ENCODE measurements around the gene SH3PXD2A.
A peak's percentile ranks its signal among the peaks of the same experiment; 100 is the strongest.
"Not testable (repeated sequence)": the region's sequence is repeated elsewhere in the genome, so short reads cannot be mapped to it uniquely, and the experiment has no call there.

Gene SH3PXD2A

DNA sequence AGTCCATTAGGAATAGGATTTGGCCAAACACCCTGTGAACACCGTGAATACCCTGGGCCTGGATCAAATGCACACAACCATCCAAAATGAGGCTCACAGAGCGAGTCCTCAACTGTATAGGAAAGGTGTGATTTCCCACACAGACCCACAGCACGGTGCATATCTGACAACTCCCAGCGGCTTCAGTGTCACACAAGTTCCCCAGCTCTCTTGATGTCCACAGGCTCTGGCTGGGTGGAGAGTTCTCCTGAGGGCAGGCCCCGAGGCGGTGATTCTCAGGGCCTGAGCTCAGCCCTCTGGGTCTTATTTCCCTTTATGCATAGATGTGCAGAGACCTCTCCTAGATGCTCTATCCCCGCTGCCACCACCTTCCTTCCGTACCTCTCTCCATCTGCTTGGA is 64.1 kb downstream of the SH3PXD2A start:
- DNase-seq (ENCODE audit: low read depth in 2 of 2) = no peak

DNA sequence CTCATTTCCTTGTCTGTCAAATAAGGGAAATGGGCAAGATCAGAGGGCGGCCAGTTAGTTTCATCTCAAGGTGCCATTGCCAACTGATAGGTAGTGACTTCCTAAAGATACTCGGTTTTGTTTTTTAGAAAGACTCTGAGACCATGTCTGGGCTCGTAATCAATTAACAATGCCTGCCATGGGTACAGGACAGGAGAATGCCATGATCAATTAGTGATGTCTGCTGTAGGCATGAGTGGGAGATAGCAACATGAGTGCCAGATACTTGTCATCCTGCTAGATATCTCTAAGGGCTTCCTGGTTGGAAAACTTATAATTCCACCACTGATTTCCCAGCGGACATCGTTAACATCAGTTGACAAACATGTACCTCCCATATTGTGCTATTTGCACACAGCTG is 64.8 kb downstream of the SH3PXD2A start:
- DNase-seq (ENCODE audit: low read depth in 2 of 2) = no peak

DNA sequence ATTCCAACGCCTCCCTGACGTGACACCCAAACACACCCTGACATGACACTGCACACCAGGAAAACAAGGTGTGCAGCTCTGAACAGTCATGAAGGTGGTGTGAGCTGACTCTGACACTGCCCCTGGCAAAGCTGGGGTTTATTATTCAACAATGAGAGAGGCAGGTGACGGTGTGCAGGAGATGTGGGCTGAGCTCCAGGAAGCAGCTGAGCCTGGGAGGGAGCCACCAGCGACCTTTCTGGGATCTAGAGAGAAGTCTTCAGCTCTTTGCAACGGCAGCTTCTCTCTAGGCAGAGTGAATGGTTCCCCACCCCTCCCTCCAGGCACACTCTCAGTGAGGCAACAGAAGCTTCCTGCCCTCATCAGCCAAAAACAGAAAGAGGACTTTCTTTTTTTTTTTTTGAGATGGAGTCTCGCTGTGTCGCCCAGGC is 65.6 kb downstream of the SH3PXD2A start:
- DNase-seq (ENCODE audit: low read depth in 2 of 2) = no peak

DNA sequence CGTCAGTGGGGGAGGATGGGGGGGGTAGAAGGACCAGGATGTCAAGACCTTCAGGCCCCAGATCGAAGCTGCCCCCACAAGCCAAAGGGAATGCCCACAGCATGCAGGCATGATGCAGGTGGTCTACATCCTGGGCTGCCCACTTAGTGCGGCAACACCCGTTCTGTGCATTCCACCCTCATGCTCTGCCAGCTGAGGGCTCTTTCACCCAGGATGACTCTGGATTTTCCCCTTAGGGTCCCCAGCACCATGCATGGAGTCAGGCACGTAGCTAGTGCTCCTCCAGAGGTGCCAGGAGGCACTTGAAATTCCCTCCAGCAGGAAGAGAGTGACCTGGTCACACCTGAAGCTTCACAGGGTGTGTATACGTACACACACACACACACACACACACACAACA is 66.2 kb downstream of the SH3PXD2A start:
- no peak for DNase-seq (ENCODE audit: low read depth in 2 of 2)

DNA sequence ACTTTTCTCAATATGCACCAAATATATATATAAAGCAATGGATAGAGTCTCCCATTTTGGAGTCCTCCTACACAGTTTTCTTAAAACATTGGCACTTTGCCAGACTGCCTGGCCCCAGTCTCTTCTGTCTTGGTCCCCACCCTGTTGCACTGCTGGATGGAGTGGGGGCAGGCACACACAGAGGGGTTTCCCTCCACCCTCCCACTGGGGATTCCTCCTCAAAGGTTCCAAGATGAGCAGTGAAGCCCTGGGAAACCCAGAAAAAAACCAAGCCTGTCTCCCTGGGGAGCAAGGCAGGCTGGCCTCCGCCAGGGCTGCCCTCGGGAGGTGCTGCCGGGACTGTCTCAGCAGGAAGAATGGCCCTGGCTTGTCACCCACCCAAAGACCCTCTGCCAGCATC is 68.0 kb downstream of the SH3PXD2A start:
- no peak for DNase-seq (ENCODE audit: low read depth in 2 of 2)

DNA sequence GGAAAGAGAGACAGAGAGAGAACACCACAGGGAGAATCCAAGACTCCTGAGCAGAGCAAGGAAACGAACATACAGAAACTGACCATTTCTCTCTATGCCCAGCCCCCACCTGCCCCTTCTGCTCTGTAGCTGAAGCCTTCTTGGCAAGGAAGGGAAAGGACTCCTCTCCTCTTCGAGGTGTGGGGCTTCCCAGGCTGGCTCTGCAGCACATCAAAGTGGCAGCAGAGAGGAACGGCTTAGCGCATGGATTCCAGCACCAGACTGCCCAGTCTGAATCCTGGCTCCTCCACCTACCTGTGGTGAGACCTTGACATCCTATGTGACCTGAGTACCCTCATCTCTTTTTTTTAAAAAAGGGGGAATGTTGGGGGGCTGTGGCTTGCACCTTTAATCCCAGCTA is 69.4 kb downstream of the SH3PXD2A start:
- DNase-seq (ENCODE audit: low read depth in 2 of 2) = no peak

DNA sequence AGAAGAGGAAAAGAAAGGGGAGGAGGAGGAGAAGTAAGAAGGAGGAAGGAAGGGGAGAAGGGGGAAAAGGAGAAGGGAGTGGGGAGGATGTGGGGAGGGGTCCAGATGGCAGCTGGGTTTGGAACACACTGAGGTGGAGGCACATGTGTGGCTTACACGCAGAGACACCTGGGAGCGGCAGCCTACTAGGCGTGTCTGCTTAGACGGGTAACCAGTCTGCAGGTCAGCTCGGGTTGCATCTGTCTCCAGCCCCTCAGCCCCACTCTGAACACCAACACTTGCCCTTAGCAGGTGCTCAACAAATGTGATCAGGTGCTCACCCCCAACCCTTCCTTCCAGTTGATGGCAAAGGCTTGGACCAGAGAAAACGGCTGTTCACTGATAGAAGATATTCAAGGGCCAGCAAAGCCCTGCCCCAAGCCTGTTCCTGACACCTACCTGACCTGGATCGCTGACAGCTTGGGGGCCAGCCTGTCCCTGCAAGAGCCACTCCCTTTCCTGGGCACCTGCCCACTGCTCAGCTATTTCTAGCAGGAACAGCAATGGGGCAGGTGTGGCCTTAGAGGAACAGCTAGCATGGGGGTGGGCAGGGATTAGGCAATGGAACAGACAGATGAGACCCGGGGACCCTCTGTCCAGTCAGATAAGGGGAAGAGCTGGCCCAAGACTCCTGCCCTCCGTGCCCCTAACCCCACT is 70.5 kb downstream of the SH3PXD2A start:
- DNase-seq (ENCODE audit: low read depth in 2 of 2) = no peak

DNA sequence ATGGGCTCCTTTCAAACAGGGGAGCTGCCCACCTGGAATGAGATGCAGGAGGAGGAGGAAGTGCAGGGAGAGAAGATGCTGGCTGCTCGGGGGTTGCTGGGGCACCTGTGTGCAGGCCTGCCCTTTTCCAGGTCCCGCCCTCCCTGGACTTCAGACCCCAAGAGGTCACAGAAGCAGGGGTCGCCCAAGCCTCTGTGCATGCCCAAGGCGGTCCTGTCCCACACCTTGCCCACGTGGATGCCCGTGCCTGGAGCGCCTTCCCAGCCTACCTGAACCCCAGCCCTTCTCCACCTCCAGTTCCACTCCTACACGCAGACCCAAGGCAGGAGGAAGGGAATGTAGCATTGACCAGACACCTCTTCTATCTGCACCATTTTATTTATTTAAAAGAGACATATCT is 71.3 kb downstream of the SH3PXD2A start:
- no peak for DNase-seq (ENCODE audit: low read depth in 2 of 2)

DNA sequence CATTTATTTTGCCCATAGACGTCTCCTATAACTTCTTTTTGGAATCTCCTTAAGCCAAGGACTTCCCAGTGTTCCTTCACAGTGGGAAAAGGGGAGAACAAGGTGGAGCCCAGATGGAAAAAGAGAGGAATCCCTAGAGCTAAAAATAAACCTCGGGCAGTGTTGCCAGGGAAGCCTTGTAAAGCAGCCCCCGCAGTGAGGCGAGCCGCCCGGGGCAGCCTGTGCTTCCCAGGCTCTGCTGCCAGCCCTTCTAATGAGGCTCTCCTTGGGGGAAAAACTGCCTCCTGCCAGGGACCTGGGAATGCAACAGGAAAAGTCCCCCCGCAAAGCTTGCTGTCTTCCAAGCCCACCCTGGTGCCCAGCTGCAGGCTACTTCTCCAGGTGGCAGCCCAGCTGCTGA is 71.7 kb downstream of the SH3PXD2A start:
- DNase-seq (ENCODE audit: low read depth in 2 of 2) = no peak

DNA sequence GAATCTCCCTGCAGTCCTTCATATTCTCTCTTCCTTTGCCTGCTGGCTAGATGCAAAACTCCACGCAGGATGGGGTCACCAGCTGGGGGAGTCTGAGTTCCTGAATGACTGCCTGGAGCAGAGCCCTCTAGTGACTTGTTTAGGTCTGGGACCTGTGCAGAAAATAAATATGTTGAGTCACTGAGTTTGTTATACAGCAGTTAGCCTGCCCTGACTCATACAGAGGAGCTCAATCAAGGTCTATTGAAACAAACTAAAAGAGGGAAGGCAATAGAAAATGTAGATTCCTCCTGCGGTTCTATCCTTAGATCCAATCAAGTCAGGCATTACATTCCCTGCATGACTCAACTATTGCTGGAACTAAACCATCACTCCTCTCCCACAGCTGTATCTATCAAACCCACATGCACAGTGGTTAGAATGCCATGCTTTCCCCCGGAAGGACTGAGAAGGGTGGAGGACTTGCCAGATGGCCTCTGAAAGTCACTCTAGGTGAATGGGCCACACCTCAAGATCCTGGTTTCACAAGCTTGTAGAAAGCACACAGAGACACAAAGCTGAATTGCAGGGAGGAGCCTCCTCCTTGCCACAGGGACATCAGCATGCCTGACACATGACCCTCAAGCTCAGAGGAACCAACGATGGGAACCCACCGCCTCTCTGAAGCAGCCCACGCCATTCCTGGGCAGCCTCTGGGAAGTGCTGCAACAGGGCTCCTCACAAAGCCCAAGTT is 73.9 kb downstream of the SH3PXD2A start:
- no peak for DNase-seq (ENCODE audit: low read depth in 2 of 2)

DNA sequence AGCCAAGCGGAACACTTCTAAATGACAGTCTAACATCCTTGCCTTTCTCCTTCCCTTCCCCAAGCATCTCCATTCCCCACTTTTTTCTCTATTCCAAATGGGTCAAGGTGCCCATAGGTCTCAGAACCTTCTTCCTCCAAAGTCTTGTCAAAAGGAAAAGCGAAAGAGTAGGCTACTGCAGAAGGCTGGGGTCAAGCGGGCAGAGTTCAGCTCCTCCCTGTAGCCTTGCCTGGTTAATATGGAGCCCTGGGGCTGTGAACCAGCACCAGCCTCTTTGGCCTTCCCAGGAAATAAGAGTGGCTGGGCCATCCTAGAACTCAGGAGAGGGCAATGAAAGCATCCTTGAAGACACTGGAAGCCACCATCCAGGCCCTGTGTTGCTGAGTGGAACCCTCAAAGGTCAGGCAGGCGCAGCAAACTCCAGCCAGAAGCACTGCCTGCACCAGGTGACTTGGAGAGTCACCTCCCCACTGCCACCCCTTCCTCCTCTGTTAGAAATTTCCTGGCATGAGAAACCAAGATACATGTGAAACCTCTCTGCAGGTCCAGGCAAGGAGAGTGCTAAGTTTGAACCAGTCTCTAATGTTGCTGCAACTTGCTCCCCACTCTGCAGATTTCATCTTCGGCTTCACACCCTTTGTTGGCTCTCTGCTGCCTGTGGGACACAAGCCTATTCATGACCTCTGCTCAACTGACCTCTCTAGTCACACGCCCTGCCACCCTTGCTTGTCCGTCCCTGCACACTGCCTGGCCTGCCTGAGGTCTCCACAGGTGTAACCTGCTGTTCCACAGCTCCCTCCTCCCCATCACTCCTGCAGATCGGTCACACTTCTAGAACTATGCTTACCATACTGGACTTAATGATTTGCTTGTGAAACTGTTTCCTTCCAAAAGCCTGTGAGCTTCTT is 74.9 kb downstream of the SH3PXD2A start:
- no peak for DNase-seq (ENCODE audit: low read depth in 2 of 2)

DNA sequence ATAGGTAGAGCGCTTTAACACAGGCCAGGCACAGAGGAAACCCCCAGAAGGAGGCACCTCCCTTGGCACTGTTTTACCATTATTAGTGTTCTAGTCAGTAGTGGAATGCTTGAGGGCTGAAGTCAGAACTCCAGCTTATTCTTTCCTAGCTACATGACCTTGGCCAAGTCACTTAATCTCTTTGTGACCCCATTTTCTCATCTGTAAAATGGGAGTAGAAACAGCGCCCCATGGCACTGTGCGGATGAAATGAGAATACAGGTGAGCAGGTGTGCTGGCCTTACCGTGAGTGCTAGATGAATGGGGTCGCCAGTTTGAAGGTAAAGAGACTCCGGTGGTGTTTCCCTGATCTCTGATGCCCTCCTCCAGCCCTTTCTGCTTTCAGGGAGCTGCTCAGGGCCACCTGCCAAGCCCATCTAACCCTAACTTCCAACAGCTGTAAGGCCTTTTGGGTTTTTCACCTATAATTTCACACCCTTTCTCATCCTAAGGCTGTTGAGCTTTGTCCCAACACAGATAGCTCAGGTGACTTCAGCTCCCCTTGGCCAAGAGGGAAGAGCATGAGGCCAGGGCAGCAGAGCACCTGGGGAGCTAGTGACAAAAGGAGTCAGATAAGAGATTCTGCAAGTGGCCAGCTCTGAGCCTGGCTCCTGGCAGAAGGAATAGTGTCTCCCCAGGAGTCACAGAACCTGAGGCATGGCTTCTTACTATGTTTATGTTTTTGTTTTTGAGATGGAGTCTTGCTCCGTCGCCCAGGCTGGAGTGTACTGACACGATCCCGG is 76.8 kb downstream of the SH3PXD2A start:
- DNase-seq (ENCODE audit: low read depth in 2 of 2) = no peak

DNA sequence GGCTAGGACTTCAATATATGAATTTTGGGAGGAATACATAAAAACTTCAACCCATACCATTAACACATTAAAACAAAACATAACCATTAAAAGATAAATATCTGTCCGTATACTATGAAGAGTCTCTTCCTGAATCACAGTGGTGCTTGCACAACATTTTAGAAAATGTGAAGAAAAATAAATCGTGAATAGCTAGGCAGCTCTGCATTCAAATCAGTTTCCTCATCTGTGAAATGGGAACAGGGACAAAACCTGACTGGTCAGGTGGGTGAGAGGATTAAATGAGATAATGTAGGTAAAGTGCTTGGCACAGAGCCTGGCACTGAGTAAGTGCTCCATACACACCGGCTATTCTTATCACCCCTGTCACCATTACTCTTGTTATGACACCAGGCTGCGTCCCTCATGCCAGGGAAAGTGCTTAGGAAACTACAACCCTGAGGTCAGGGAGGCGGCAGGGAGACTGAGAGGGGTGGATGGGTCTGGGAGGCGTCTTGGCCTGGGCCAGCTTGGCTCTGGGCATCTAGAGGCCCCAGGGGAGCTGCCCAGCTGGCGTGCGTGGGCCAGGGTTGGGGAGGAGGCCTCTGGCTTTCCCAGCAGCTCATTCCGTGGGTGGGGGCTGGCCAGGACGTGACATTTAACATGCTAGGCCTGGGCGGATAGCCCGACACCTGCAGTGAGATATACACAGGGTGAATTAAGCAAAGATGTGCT is 78.3 kb downstream of the SH3PXD2A start:
- DNase-seq (ENCODE audit: low read depth in 2 of 2) = no peak

DNA sequence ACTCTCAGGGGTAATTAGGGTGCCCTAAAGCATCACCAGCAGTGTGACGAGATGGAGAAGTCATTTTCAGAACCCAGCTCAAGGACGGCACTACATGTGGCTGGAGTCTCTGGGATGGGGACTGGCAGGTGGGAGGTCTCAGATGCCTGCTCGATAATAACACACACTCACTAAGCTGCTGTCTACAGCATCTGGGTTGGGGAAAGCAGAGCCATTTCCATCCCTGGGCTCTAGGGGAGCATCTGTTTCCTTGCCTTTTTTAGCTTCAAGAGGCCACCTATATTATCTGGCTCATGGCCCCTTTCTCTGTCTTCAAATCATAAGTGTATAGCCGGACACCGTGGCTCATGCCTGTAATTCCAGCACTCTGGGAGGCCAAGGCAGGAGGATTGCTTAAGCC is 79.6 kb downstream of the SH3PXD2A start:
- no peak for DNase-seq (ENCODE audit: low read depth in 2 of 2)

DNA sequence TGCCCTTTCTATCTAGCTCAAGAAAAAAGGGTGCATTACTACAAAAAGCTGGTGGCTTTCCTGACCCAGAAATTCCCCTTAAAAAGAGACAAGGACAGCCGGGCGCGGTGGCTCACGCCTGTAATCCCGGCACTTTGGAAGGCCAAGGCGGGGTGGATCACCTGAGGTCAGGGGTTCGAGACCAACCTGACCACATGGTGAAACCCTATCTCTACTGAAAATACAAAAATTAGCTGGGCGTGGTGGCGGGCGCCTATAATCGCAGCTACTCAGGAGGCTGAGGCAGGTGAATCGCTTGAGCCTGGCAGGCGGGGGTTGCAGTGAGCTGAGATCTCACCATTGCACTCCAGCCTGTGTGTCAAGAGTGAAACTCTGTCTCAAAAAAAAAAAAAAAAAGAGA is 82.5 kb downstream of the SH3PXD2A start:
- not testable (repeated sequence) for DNase-seq (ENCODE audit: low read depth in 2 of 2)

DNA sequence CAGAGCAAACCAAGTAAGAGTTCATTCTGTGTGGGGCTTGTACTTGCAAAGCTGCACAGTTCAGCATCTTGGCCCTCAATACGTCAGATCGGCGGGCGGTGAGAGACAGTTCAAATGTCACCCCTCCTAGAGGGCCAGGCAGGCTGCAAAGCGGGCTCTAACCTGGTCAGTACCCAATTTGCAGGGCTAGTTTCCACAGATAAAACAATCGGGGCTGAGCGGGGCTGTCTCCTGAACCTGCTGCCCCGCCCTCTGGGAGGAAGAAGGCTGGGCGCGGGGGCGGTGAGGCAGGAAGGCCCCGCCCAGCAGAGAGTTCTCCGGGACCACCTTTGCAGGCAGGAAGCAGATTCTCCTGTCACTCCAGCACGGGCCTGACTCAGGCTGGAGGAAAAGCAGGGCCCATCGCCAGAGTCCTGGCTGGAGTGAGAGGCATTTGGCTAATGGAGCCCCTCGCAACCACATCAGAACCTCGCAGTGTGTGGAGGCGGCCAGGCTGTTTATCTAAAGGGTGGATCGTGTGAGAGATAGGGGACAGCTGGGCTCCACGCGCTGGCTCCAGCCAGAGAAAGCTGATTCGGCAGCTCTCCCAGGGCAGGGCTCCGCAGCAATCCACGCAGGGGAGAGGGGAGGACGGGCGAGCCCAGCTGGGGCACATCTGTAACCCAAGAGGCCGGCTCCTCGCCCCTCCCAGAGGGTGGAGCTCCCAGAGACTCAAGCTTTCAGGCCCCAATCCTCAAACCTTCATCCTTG is 83.1 kb downstream of the SH3PXD2A start:
- peak; percentile 13 to 14 for DNase-seq (ENCODE audit: low read depth in 2 of 2)

DNA sequence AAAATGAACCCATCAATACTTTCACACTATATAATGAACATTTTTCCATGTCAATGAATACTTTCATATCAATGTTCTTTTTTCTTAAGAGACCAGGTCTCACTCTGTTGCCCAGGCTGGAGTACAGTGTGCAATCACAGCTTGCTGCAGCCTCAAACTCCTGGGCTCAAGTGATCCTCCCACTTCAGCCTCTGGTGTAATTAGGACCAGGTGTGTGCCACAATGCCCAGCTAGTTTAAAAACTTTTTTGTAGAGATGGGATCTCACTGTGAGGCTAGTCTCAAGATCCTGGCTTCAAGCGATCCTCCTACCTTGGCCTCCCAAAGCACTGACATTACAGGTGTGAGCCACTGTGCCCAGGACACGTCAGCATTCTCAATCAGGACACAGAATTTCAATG is 85.2 kb downstream of the SH3PXD2A start:
- no peak for DNase-seq (ENCODE audit: low read depth in 2 of 2)

DNA sequence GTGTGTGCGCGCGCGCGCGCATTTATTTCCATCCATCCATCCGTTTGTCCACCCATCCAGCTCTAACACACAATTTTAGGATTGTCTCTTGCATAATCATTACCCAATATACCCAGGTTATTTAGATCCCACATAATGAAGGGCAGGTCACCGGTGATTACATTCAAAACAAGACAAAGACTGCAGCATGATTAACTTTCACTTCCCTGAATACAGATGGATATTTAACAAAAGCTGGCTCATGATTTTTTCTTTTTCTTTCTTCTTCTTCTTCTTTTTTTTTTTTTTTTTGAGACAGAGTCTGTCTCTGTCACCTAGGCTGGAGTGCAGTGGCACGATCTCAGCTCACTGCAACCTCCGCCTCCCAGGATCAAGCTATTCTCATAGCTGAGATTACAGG is 86.2 kb downstream of the SH3PXD2A start:
- no peak for DNase-seq (ENCODE audit: low read depth in 2 of 2)

DNA sequence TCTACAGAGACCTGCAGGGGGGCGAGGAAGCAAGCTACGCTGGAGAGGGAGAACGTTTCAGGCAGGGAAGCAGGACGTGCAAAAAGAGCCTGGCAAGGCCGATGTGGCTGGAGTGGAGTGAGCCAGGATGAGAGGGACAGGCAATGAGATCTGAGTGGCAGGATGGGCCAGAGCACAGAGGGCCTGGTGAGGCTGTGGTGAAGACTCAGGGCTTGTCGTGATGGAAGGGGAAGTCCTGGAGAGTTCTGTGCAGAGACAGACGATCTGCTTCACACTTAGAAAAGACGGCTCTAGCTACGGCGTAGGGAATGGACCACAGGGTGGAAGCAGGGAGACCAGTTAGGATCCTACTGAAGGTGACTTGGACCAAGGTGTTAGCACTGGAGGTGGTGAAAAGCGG is 87.0 kb downstream of the SH3PXD2A start:
- no peak for DNase-seq (ENCODE audit: low read depth in 2 of 2)

DNA sequence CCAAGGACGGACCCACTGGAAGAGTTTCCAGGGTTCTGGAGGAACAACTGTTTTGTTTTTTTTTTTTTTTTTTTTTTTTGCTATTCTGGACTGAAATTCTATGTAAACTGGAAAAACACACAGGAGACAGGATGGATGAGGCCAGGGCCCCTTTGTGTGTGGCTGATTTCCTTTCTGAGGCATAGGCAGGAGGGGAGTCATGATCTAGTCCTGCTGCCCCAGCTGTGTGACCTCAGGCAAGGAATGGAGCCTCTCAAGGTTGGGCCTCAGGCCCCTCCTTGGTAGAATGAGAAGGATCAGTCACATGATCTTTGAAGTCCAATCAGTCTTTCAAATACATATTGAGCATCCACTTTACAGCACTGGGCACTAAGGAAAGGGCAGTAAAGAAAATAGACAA is 87.6 kb downstream of the SH3PXD2A start:
- no peak for DNase-seq (ENCODE audit: low read depth in 2 of 2)

Data from stimulated activated CD8-positive, alpha-beta memory T cell treated with anti-CD3 and anti-CD28 coated beads, Interleukin-15, amount 100 ng/mL, for 4 hours (primary cell).